GM21786 (cell line): ENCODE measurements around the gene GPC3.
A peak's percentile ranks its signal among the peaks of the same experiment; 100 is the strongest.

Source experiments
- ATAC-seq: cut with Tn5 transposase; IDR thresholded peaks from one replicate; pipeline ENCODE4 v1.9.1; 2021; ENCODE audit not compliant: unreplicated experiment

GPC3 gene

GRCh38 chrX:133852401-133852800 is 133.0 kb downstream of the GPC3 start:
- no peak for ATAC-seq

GRCh38 chrX:133850399-133850798 is 135.0 kb downstream of the GPC3 start:
- ATAC-seq, result no peak

- ATAC-seq, result no peak
Measured at GRCh38 chrX:133849676-133850075, 135.7 kb downstream of the GPC3 start.

GRCh38 chrX:133847340-133847994 is 137.9 kb downstream of the GPC3 start:
- ATAC-seq, result no peak

GRCh38 chrX:133846311-133846710 is 139.1 kb downstream of the GPC3 start:
- ATAC-seq, result no peak

- no peak for ATAC-seq
Measured at GRCh38 chrX:133840415-133840814, 145.0 kb downstream of the GPC3 start.

- no peak for ATAC-seq
Measured at GRCh38 chrX:133838761-133839676, 146.4 kb downstream of the GPC3 start.

- ATAC-seq, result no peak
Measured at GRCh38 chrX:133837091-133837490, 148.3 kb downstream of the GPC3 start.

- ATAC-seq, result no peak
Measured at GRCh38 chrX:133836561-133836960, 148.8 kb downstream of the GPC3 start.

GRCh38 chrX:133834771-133835170 is 150.6 kb downstream of the GPC3 start:
- ATAC-seq, result no peak

- ATAC-seq, result no peak
Measured at GRCh38 chrX:133819546-133819945, 165.8 kb downstream of the GPC3 start.

GRCh38 chrX:133818019-133818418 is 167.4 kb downstream of the GPC3 start:
- no peak for ATAC-seq

- no peak for ATAC-seq
Measured at GRCh38 chrX:133815496-133815895, 169.9 kb downstream of the GPC3 start.

GRCh38 chrX:133813971-133814370 is 171.4 kb downstream of the GPC3 start:
- ATAC-seq, result no peak

GRCh38 chrX:133812402-133812801 is 173.0 kb downstream of the GPC3 start:
- no peak for ATAC-seq

- ATAC-seq, result no peak
Measured at GRCh38 chrX:133810925-133811324, 174.5 kb downstream of the GPC3 start.

GRCh38 chrX:133804072-133804471 is 181.3 kb downstream of the GPC3 start:
- no peak for ATAC-seq

- peak; percentile 55 for ATAC-seq
Measured at GRCh38 chrX:133796282-133796681, 189.1 kb downstream of the GPC3 start.

GRCh38 chrX:133794126-133794525 is 191.3 kb downstream of the GPC3 start:
- ATAC-seq, result no peak

- no peak for ATAC-seq
Measured at GRCh38 chrX:133793626-133794025, 191.8 kb downstream of the GPC3 start.

- ATAC-seq, result peak; percentile 81
Measured at GRCh38 chrX:133792198-133792953, 193.0 kb downstream of the GPC3 start.

GRCh38 chrX:133789829-133790228 is 195.6 kb downstream of the GPC3 start:
- ATAC-seq, result no peak
